ENCODE results near the gene UROD. TPM values are rescaled to one million over a fixed set of nuclear protein-coding genes. Genes with fewer than 3 reads are reported as not detected.
"Not testable (repeated sequence)": the region's sequence is repeated elsewhere in the genome, so short reads cannot be mapped to it uniquely, and the experiment has no call there.

Gene UROD
- total RNA-seq, 1 experiment from 2014 or later = 99.1 TPM

DNA sequence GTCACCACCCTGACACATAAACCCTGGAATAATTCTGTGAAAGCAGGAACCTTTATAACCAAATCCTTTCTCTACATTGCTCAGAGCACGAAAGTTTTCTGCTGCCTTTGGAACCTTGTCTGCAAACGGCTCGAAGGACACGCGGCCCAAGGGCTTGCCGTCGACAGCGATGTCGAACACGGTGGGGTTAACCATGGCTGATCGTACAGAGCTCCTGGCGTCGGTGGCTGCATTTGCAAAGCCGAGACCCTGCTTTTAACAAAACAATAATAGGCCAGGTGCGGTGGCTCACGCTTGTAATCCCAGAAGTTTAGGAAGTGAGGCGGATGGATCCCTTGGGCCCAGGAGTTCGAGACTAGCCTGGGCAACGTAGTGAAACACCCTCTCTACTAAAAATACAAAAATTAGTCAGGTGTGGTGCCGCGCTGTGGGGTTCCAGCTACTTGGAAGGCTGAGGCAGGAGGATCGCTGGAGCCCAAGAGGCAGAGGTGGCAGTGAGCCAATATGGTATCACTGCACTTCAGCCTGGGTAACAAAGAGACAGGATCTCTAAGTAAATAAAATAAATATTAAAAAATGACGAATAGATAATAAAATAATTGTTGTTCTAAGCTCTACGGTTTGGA, 23.4 kb upstream of the UROD start:
- Histone ChIP-seq H3K36me3 (ENCODE audit: insufficient read depth, low read length) (no peaks in the 10 kb centered on the region), H3K4me3 (ENCODE audit: low read length) (no peak overlapping the region), H4K20me1 (ENCODE audit: insufficient read depth, low read depth, low read length) (no peaks in the 10 kb centered on the region), H3K9me3 (ENCODE audit: low read length) (no peaks in the 10 kb centered on the region), H3K4me2 (ENCODE audit: low read depth, low read length, poor library complexity, severe bottlenecking) (no peak overlapping the region), H3K4me1 (ENCODE audit: low read length) (peaks cover 21% of the 10 kb centered on the region), H3K9ac (ENCODE audit: low read length) (no peak overlapping the region), H3K79me2 (ENCODE audit: low read length) (peaks cover 27% of the 10 kb centered on the region), H3K9me2 (replicated peaks; ENCODE audit: insufficient read depth, low read length) (no peaks in the 10 kb centered on the region), H3K27me3 (ENCODE audit: low read length) (no peaks in the 10 kb centered on the region), H2AFZ (ENCODE audit: low read length) (no peak overlapping the region), H3K27ac (ENCODE audit: low read length) (no peak overlapping the region)
- no peak for DNase-seq

DNA sequence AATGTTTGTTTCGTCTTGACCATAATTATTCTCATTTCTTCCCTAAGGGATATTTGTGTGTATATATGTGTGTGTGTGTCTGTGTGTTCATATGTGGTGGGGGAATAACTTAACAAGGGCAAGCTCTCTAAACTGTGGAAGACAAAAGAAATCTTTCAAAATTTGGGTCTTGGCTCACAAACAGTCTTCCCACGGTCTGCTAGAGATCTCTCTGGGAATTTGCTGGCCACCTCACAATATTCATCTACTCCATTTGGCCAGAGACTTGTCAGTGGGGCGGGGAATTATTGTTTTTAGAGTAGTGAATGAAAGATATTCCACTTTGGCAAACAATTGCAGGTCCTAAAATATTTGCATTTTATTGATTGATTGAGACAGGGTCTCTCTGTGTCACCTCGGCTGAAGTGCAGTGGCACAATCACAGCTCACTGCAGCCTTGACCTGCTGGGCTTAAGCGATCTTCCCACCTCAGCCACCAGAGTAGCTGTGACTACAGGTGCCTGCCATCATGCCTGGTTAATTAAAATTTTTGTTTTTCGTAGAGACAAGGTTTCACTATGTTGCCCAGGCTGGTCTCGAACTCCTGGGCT, 17.6 kb upstream of the UROD start:
- H3K36me3 ChIP-seq (ENCODE audit: insufficient read depth, low read length) = no peaks in the 10 kb centered on the region
- no peak overlapping the region for H2AFZ ChIP-seq (ENCODE audit: low read length)
- H3K4me1 ChIP-seq (ENCODE audit: low read length) = peaks cover 4% of the 10 kb centered on the region
- H3K4me3 ChIP-seq (ENCODE audit: low read length) = no peak overlapping the region
- H3K9me2 ChIP-seq (replicated peaks; ENCODE audit: insufficient read depth, low read length) = no peaks in the 10 kb centered on the region
- H3K9me3 ChIP-seq (ENCODE audit: low read length) = no peaks in the 10 kb centered on the region
- no peak overlapping the region for H3K27ac ChIP-seq (ENCODE audit: low read length)
- H4K20me1 ChIP-seq (ENCODE audit: insufficient read depth, low read depth, low read length) = no peaks in the 10 kb centered on the region
- no peak overlapping the region for H3K9ac ChIP-seq (ENCODE audit: low read length)
- no peaks in the 10 kb centered on the region for H3K27me3 ChIP-seq (ENCODE audit: low read length)
- no peak overlapping the region for H3K4me2 ChIP-seq (ENCODE audit: low read depth, low read length, poor library complexity, severe bottlenecking)
- DNase-seq = no peak
- no peaks in the 10 kb centered on the region for H3K79me2 ChIP-seq (ENCODE audit: low read length)

DNA sequence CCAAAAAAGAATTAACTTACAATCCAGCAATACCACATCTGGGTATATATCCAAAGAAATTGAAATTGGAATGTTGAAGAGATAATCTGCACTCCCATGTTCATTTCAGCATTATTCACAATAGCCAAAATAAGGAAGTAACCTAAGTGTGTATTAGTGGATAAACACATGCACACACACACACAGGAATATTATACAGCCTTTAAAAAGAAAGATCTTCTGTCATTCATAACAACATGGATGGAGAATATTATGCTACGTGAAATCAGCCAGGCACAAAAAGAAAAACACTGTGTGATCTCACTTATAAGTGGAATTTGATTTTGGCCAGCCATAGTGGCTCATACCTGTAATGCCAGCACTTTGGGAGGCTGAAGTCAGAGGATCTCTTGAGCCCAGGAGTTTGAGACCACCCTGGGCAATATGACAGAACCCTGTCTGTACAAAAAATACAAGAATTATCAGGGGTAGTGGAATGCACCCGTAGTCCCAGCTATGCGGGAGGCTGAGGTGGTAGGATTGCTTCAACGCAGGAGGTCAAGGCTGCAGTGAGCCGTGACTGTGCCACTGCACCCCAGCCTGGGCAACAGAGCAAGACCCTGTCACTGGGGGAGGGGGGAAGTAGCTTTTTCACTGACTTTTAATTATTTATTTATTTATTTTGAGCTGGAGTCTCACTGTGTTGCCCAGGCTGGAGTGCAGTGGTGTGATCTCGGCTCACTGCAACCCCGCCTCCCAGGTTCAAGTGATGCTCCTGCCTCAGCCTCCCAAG, 16.4 kb upstream of the UROD start:
- Histone ChIP-seq H3K4me1 (ENCODE audit: low read length) (peaks cover 7% of the 10 kb centered on the region), H3K79me2 (ENCODE audit: low read length) (no peaks in the 10 kb centered on the region), H3K4me3 (ENCODE audit: low read length) (no peak overlapping the region), H3K9ac (ENCODE audit: low read length) (no peak overlapping the region), H3K27ac (ENCODE audit: low read length) (no peak overlapping the region), H4K20me1 (ENCODE audit: insufficient read depth, low read depth, low read length) (no peaks in the 10 kb centered on the region), H3K9me2 (replicated peaks; ENCODE audit: insufficient read depth, low read length) (no peaks in the 10 kb centered on the region), H2AFZ (ENCODE audit: low read length) (no peak overlapping the region), H3K36me3 (ENCODE audit: insufficient read depth, low read length) (no peaks in the 10 kb centered on the region), H3K27me3 (ENCODE audit: low read length) (no peaks in the 10 kb centered on the region), H3K9me3 (ENCODE audit: low read length) (no peaks in the 10 kb centered on the region), H3K4me2 (ENCODE audit: low read depth, low read length, poor library complexity, severe bottlenecking) (no peak overlapping the region)
- DNase-seq = no peak

DNA sequence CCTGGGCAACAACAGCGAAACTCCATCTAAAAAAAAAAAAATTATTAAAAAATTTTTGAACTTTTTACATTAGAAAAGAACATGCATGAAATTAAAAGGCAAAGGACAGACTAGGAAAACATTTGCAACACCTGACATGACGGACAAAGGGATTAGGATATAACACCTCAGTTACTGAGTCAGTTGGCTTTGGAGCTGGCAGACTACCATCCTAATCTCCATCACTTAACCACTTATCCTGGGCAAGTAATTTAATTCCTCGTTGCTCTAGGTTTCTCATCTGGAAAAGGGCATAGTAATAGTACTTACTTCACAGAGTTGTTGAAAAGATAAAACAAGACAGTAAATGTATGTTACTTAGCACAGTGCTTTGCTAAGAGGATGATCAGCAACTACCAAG, 12.8 kb upstream of the UROD start:
- Histone ChIP-seq H3K27ac (ENCODE audit: low read length) (no peak overlapping the region), H3K9me2 (replicated peaks; ENCODE audit: insufficient read depth, low read length) (no peaks in the 10 kb centered on the region), H3K4me3 (ENCODE audit: low read length) (no peak overlapping the region), H3K36me3 (ENCODE audit: insufficient read depth, low read length) (no peaks in the 10 kb centered on the region), H3K4me2 (ENCODE audit: low read depth, low read length, poor library complexity, severe bottlenecking) (no peak overlapping the region), H3K9me3 (ENCODE audit: low read length) (no peaks in the 10 kb centered on the region), H3K9ac (ENCODE audit: low read length) (no peak overlapping the region), H2AFZ (ENCODE audit: low read length) (no peak overlapping the region), H3K79me2 (ENCODE audit: low read length) (no peaks in the 10 kb centered on the region), H3K4me1 (ENCODE audit: low read length) (peaks cover 6% of the 10 kb centered on the region), H3K27me3 (ENCODE audit: low read length) (no peaks in the 10 kb centered on the region), H4K20me1 (ENCODE audit: insufficient read depth, low read depth, low read length) (no peaks in the 10 kb centered on the region)
- DNase-seq = no peak

DNA sequence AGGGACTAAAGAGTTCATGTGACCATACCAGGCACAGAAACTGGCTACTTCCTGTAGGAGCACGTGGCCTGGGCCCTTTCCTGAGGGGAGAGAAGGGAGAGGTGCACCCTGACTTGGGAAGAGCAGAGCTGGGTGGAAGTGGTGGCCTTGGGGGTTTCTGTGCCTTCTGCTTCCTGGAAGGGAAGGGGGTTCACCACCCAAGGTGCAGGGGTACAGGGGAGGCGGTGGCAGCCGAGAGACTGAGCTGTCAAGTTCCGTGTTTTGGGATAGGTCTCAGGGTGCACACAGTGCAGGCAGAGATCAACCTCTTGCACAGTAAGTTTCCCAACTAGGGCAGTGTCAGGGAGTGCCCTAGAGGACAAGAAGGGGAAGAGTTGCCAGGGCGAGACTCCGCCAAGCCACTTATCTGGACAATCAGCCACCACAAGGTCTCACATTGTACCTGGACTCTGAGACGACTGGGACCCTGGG, 11.0 kb upstream of the UROD start:
- H4K20me1 ChIP-seq (ENCODE audit: insufficient read depth, low read depth, low read length) = no peaks in the 10 kb centered on the region
- no peak overlapping the region for H3K27ac ChIP-seq (ENCODE audit: low read length)
- H3K4me1 ChIP-seq (ENCODE audit: low read length) = peaks cover 6% of the 10 kb centered on the region
- no peak overlapping the region for H3K4me3 ChIP-seq (ENCODE audit: low read length)
- no peaks in the 10 kb centered on the region for H3K9me2 ChIP-seq (replicated peaks; ENCODE audit: insufficient read depth, low read length)
- no peak overlapping the region for H3K4me2 ChIP-seq (ENCODE audit: low read depth, low read length, poor library complexity, severe bottlenecking)
- no peaks in the 10 kb centered on the region for H3K36me3 ChIP-seq (ENCODE audit: insufficient read depth, low read length)
- DNase-seq = no peak
- no peak overlapping the region for H2AFZ ChIP-seq (ENCODE audit: low read length)
- H3K79me2 ChIP-seq (ENCODE audit: low read length) = no peaks in the 10 kb centered on the region
- H3K27me3 ChIP-seq (ENCODE audit: low read length) = no peaks in the 10 kb centered on the region
- H3K9ac ChIP-seq (ENCODE audit: low read length) = no peak overlapping the region
- no peaks in the 10 kb centered on the region for H3K9me3 ChIP-seq (ENCODE audit: low read length)

DNA sequence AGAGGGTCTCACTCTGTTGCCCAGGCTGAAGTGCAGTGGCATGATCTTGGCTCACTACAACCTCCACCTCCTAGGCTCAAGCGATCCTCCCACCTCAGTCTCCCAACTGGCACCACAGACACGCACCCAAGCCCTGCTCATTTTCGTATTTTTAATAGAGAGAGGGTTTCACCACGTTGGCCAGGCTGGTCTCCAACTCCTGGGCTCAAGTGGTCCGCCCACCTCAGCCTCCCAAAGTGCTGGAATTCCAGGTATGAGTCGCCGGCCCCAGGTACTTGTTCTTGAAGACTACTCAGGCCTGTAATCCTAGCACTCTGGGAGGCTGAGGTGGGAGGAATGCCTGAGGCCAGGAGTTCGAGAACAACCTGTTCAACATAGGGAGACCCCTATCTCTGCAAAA, 10.5 kb upstream of the UROD start:
- not testable (repeated sequence) for H3K36me3 ChIP-seq (ENCODE audit: insufficient read depth, low read length); H4K20me1 ChIP-seq (ENCODE audit: insufficient read depth, low read depth, low read length)

DNA sequence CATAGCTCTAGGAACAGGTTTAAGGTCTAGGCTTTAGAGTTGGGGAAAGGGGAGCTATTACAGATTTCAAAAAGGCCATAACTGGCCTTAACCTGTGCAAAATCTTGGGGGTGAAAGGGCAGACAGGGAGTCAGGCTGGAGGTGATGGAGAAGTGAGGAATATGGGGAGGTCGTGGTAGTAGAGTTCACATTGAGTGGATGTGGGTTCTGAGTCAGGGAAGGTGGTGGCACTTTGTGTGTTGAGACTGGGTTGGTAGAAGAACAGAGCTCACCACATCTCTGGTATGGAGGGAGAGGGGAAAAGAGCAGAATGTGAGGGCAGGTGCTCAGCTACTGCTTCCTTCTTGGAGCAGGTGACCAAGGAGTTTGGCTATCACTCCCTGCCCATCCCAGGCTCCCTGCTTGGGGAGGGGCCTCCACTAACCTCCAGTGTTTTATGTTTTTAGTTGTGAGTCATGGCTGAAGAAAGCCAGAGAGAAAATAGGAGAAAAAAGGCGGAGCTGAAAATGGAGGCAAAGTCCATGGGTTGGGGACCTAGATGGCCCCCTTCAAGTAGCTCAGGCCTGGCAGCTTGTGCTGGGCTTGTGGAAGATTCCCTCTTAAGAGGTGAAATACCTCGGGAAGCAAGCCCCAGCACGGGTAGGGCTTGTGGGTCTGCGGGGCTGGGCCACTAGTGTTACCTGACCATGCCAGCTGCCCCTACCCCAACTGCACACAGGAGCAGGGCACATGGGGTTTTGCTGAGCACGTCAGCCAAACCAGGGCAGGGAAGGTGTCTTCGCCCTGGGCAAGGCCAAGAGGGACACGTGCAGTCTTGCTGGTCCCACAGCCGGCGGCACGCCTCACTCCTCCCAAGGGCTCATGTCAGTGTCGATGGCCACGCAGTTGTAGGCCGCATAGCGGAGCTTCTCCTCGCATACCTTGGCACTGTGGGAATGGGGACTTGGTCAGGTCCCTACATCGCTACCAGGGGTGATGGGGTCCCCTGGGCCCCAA, 9.1 kb upstream of the UROD start:
- no peak for DNase-seq
- Histone ChIP-seq H2AFZ (ENCODE audit: low read length) (no peak overlapping the region), H3K36me3 (ENCODE audit: insufficient read depth, low read length) (no peaks in the 10 kb centered on the region), H3K9me2 (replicated peaks; ENCODE audit: insufficient read depth, low read length) (no peaks in the 10 kb centered on the region), H4K20me1 (ENCODE audit: insufficient read depth, low read depth, low read length) (no peaks in the 10 kb centered on the region), H3K4me1 (ENCODE audit: low read length) (peaks cover 6% of the 10 kb centered on the region), H3K4me3 (ENCODE audit: low read length) (no peak overlapping the region), H3K4me2 (ENCODE audit: low read depth, low read length, poor library complexity, severe bottlenecking) (no peak overlapping the region), H3K9ac (ENCODE audit: low read length) (no peak overlapping the region), H3K27ac (ENCODE audit: low read length) (no peak overlapping the region), H3K79me2 (ENCODE audit: low read length) (no peaks in the 10 kb centered on the region), H3K9me3 (ENCODE audit: low read length) (no peaks in the 10 kb centered on the region), H3K27me3 (ENCODE audit: low read length) (no peaks in the 10 kb centered on the region)

More for the DNA sequence above, 10.5 kb upstream of the UROD start:
- not testable (repeated sequence) for H3K27ac ChIP-seq (ENCODE audit: low read length); H3K4me2 ChIP-seq (ENCODE audit: low read depth, low read length, poor library complexity, severe bottlenecking); H3K4me3 ChIP-seq (ENCODE audit: low read length); H3K9me2 ChIP-seq (replicated peaks; ENCODE audit: insufficient read depth, low read length); H3K27me3 ChIP-seq (ENCODE audit: low read length); H3K79me2 ChIP-seq (ENCODE audit: low read length); H3K9me3 ChIP-seq (ENCODE audit: low read length); DNase-seq; H3K4me1 ChIP-seq (ENCODE audit: low read length); H2AFZ ChIP-seq (ENCODE audit: low read length); H3K9ac ChIP-seq (ENCODE audit: low read length)
